HG02981 (cell line): ENCODE measurements around the gene LCTL.

Experiments
- ATAC-seq: cut with Tn5 transposase; IDR thresholded peaks from one replicate; pipeline ENCODE4 v1.9.1; 2021; ENCODE audit warnings: mild to moderate bottlenecking, moderate library complexity; ENCODE audit not compliant: unreplicated experiment

LCTL gene, protein sequence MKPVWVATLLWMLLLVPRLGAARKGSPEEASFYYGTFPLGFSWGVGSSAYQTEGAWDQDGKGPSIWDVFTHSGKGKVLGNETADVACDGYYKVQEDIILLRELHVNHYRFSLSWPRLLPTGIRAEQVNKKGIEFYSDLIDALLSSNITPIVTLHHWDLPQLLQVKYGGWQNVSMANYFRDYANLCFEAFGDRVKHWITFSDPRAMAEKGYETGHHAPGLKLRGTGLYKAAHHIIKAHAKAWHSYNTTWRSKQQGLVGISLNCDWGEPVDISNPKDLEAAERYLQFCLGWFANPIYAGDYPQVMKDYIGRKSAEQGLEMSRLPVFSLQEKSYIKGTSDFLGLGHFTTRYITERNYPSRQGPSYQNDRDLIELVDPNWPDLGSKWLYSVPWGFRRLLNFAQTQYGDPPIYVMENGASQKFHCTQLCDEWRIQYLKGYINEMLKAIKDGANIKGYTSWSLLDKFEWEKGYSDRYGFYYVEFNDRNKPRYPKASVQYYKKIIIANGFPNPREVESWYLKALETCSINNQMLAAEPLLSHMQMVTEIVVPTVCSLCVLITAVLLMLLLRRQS

DNA sequence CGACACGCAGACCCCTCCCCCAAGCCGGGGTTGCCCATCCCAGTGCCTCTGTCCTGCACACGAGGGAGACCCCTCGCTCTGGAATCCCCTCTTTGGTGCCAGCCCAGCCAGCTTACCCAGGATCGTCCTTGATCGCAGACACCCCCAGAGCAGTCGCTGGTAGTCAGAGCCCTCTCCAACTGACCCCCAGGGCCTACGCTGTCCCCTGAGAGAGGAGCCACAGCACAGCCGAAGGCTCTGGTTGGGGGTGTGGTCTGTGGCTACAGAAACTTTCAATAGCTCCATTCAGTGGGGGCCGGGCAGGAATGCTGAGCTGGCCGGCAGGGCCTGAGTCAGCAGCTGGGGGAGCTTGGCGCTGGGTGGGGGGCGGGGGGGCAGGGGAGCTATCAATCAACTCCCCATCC lies at the start of gene LCTL:
TSS of gene LCTL (minus strand) at position 258 of the 404 bp plus-strand sequence. CDS start 633 bp downstream, outside the sequence.
- ATAC-seq: no peak

DNA sequence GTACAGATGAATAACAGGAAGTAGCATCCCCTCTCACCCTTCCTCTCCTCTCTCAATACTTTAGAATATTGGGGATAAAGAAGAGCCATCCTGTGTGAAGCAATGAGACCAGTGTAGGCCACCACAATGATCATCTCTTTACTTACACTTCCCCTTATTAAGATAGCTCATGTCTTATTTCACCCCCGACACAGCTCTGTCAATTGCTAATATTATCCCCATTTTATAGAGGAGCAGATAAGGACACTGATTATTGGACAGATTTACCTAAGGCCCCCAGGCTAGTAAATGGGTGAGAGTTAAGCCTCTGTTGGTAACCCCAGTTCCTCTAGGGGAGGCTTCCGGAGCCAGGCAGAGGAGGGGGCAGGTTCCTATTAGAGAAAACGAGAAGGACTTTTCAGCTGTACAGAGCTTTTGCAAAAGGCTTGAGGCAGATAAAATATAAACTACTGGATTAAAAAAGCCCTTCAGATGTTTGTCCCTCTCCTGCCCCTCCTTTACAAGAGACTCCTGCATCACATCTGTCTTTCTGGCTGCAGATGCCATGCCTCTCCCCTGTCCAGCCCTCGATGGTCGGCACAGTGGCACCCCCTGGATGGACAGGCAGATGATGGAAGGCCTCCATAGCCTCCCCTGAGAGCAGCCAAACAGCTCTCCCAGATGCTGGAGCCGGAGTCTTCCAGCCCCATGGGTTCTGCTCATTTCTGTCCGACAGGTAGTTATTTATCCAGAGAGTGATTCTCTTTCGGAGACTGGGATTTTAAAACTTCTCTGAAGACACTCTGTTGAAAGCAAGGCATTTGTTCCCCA lies 49.4 kb upstream of the LCTL start:
- ATAC-seq: no peak

DNA sequence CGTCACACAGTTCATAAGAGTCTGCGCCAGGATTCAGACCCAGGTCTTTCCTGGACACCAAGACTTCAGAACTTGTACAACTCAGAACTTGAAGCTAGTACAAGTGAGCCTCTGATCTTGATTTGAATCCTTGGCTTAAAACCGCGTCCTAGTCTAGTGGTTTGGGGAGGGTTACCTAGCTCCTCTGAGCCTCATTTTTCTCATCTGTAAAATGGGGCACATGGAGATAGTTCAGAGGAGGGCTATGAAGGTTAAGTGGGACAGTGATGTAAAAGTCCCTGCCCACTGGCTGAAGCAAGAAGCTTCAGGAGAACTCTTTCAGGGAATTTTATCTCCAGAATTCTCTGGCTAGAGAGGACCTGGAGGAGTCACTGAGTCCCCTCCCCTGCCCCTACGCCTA lies 48.7 kb upstream of the LCTL start:
- no peak for ATAC-seq

DNA sequence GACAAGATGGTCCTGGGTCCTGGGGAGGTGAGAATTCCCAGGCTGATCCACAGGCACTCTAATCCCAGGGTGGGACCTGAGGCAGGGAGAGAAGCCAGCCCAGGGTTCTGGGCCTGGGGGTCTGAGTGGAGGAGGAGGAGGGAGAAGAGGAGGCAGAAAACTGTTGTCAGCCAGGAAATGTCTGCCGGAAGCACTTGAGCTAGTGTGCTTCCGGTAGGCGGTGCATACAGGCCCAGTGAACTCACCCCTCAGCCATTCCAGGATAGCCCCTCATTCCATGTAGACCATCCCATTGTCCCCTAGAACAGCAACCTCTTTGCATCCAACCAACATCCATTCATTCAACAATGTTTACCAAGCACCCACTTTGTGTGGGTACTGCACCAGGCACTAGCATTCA lies 47.9 kb upstream of the LCTL start:
- no peak for ATAC-seq

DNA sequence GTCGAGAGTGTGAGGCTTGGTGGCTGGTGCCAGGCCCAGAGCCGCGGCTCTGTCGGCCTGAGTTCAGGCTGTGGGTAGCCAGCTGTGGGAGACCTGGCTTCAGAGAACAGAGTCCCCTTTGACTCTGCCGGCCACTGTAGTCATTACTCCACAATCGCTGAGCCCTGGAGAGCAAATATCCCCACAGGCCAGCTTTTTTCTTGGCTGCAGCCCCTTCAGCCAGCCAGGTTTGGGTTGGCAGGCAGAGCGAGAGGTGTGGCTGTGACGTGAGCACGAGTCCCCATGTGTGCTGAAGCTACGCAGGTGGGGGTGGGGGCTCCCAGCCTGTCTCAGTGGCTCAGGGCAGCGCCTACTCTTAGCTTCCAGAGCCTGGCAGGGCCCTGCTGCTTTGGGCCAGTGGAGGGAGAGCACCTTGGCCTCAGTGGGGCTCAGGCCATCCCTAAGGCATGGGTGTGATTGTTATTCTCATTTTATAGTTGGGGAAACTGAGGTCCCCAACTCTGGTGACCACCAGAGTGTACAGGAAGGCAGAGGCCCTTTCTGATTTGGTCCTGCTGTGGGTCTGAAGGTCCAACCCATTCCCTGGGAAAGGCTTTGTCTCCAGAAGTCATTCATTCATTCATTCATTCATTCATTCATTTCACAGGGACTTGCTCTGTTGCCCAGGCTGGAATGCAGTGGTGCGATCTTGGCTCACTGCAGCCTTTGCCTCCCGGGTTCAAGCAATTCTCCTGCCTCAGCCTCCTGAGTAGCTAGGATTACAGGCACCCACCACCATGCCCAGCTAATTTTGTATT lies 45.7 kb upstream of the LCTL start:
- no peak for ATAC-seq

DNA sequence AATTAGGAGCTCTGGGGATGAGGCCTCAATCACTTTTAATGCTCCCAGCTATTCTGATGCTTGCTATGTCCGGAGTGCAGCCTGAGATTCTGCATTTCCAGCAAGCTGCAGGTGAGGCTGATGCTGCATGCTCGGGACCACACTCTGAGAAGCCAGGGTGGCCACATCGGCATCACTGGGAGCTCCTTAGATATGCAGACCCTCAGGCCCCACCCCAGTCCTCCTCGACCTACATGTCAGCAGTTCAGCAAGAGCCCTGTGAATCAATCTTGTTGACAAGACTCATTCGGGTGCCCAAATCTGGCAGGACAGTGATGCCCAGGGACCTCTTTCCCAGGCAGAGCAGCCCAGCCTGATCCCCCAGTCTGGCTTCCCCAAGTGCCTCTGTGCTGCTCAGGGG lies 44.1 kb upstream of the LCTL start:
- no peak for ATAC-seq

DNA sequence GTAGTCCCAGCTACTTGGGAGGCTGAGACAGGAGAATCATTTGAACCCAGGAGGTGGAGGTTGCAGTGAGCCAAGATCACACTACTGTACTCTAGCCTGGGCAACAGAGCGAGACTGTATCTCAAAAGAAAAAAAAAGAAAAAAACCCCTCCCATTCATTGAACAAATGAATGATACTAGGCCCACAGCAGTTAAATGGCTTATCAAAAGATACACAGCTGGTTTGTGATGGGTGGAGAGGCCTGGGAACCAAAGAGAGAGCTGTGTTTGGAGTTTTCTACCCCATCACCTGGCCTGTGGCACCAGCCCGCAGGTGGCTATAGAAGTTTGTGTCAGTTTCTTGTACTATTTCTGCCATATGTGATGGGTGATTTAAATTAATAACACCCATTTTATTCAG lies 43.1 kb upstream of the LCTL start:
- ATAC-seq: no peak

DNA sequence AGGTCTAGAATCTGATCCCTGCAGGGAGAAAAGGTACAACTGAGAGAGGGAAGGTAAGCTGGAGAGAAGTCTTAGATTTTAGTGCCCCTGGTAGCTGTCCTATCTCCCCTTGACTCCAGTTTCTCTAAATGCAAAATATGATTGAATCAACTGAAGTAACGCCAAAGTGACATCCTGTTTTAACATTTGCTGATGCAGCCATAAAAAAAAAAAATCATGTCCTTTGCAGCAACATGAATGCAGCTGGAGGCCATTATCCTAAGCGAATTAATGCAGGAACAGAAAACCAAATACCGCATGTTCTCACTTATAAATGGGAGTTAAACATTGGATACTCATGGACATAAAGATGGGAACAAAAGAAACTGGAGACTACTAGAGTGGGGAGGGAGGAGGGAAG lies 42.4 kb upstream of the LCTL start:
- ATAC-seq: no peak

DNA sequence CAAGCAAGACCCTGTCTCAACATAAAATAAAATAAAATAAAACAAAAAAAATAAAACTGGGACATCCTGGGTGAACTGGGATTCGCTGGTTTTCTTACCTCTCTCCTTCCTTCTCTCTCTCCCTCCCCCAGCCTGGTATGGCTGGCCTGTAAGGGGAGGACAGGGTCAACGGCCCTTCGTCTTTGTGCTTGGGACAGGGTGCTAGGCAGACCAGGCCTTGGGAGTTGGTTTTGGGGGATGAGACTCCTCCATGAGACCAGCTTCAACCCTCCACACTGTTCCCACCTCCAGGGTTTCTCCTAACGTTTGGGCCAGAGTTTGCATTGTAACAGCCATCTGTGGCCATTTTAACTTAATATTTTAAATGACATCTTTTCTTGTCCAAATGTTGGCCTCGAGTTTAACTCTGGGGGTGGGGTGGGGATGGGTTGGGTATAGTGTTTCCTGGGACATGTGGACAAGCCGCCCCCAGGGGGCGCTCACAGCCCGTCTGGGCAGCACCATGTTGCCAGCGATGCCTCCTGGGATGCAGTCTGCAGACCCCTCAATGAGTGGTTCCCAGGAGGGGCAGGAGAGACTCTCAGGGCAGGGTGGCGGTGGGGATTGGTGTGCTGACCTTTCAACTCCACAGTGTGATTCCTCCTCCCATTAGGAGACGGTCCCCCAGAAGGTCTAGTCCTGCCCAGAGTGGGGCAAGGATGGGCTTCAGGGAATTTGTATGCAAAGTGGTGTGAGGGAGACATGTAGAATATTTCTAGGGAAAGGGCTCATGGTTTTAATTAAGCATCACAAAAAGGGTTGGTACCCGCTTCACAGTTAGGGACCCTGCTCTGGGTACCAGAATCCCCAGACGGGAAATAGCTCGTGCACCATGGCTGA lies 37.7 kb upstream of the LCTL start:
- no peak for ATAC-seq

DNA sequence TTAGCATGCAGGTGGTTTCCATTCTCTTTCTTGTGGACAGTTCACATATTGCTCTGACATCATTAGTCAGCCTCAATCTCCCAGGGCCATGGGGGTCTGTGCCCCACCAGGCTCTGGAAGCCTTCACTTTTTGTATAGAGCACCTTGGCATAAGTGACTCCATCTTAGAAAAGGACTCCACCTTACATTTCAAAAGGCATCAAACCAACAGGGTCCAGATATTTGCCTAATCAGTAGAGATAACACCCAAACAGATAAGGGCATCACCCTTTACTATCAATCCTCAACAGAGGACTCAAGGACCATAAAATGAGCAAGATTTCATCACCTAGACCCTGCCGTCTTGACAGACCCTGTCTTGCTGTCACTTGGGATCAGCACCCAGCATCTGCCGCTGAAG lies 35.7 kb upstream of the LCTL start:
- ATAC-seq: no peak

DNA sequence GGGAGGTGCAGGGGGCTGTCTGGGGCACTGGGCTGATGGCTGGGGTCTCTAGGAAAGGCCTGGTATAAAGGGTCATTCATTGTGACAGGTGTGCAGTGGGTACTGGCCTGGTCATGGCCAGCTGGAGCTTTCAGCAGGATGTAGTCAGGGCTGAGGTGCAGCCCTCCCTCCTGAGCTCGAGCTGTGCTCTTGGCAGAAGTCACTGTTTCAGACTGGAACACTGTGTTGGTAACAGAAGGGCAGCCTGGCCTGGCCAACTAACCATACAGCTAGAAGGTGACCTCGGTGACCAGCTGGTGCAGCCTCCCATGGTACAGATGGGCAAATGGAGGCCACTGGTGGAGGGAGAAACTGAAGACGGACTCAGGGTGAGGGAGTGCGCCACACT lies 34.4 kb upstream of the LCTL start:
- ATAC-seq: no peak

DNA sequence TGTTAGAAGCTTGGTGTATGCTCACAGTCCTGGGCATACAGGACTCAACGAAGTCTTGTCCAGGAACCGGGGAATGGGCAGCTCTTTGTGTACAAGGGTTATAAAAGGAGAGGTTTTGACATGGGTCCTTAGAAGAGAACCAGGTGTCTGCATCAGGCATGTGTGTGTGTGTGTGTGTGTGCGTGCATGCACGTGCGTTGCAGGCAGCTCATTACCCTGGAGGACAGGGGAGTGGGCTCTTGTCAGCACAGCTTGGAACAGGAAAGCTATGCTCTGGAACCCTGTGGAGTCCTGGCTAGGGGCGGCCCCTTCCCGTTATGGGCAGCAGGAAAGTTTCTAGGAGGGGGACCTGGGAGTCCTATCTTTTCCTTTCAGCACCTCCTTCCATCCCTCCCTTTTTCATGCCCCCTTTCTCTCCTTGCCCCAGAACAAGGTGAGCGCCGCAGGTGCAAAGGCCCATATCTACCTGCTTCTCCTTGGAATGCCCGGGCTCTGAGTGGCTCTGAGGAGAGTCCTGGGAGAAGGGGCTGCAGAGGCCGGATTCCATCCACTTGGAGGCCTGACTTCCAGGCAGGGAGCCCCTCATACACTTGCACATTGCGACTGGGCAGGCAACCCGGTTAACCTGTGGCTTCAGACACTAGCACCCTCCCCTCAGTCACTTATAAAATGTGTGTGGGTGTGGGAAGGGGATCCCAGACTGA lies 33.9 kb upstream of the LCTL start:
- ATAC-seq: no peak

DNA sequence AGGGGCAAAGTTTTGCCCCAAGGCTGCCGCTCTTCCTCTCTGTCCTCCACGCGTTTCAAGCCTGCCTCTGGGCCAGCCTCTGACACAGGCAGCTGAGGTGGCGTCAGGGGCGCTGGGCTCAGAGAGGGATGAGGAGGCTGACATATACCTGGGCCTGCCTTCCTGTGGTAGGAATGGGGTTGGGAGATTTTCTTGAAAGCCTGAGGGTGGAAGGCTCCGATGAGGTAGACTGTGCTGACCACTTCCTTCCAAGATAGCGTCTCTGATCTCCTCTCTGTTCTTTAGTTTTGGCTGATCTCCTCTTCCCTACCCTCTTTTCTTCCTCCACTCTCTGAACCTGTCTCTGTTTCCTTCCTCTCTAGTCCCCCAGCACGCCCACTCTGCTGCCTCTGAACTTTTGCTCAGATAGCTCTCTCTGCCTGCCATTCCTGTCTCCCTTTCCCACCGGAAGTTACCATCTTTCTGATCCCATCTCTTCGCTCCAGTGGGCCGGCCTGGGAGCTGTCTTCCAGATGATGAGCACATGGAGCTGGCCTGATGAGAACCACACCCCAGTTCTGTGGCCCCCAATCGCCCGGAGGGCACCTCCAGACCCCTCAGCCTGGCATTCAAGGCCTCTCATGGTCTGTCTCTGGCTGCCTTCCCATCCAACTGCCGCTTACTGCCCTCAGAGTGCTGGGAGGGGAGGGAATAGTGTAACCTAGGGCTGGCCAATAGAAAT lies 32.5 kb upstream of the LCTL start:
- no peak for ATAC-seq

DNA sequence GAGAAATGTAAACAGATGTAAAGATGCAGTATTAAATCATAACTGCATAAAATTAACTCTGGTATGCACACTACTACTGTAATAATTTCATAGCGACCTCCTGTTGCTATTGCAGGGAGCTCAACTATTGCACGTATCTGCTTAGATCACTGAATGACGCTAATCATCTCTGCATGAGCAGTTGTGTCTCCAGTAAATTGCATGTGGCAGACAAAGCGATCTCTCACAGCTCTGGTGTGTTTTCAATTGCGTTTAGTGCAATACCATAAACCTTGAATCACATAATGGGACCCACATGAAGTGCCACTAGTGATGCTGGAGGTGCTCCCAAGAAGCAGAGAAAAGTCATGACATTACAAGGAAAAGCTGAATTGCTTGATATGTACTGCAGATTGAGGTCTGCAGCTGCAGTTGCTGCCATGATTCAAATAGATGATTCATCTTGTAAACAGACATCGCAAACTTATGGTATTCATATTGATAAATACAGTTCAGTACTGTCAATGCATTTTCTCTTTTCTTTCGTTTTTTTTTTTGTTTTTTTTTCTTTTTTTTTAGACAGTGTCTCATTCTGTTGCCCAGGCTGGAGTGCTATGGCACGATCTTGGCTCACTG lies 30.2 kb upstream of the LCTL start:
- ATAC-seq: no peak

DNA sequence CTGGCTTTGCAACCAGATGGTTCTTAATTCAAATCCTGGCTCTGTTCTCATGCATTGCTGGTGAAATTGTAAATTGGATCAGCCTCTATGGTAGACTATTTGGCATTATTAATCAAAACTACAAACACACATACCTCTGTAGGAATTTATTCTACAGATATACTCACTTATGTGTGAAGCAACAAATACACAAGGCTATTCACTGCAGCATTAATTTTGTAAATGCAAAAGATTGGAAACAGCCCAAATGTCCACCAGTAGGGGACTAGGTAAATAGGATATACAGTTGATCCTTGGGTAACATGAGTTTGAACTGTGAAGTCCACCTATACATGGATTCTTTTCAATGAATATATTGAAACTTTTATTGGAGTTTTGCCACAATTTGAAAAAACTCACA lies 29.5 kb upstream of the LCTL start:
- ATAC-seq: no peak

DNA sequence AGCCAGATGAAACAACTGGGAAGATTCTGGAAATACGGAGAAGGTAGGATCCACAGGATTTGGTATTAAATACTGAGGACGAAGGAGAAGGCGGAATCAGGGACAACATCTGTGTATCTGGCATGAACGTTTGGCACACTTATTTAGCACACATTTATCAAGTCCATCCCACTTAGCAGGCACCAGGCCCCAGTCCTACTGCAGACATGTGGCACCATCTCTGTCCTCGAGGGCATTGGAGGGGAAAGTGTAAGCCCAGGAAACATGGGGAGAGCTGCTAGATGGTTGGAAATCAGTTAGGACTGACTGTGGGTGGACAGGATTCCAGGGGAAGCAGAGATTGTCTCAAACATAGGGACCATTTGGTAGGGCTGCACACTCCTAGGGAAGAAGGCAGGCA lies 29.0 kb upstream of the LCTL start:
- no peak for ATAC-seq

DNA sequence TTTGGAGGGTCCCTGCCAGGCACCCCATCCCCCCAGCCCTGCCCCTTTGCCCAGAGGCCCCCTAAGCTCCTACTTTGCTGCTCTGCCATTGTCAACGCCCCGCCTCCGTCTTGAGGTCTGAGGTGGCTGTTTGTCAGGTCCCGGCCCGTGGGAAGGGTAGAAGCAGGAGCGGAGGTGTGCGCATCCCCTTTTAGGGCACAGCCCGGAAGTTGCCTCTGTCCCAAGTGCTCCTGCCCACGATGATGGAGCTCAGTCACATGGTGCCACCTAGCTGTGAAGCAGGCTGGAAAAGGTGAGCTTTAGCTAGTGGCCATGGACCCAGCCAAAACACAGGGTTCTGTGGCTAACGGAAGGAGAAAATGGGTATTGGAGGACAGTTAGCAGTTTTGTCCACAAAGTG lies 28.5 kb upstream of the LCTL start:
- ATAC-seq: no peak

DNA sequence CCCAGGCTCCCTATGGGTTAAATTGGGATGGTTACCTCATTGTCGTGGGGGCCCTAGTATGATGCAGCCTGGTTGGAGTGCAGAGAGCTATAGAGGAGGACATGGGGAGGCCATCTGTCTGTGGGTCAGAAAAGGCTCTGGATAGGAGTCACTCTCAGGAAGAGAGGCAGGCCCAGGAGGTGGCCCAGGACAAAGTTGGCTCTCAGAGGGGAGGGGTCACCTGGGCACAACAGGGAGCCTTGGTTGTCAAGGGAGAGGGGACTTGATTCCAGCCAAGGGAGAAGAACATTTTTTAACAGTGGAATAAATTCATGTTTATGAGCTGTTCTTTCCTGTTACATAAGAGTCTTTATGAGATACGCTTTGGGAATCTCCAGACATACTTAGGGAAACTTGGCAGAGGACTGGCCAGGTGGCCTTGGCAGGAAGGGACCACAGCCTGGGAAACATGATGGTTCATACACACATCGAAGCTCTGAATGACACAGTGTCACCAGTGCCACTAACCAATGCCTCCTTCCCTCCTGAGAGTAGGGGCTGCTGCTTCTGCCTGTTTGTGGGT lies 27.5 kb upstream of the LCTL start:
- ATAC-seq: no peak
